Panc1 (cell line): ENCODE data around the gene MAML3.

Experiments used
- CTCF ChIP-seq: fragments of 450-650 bp; IDR thresholded peaks from 2 replicates; pipeline ENCODE4 v1.5.1; 2017; ENCODE audit warnings: mild to moderate bottlenecking
- SIN3A ChIP-seq: IDR thresholded peaks from 2 replicates; pipeline ENCODE4 v1.6.1; 2012; ENCODE audit warnings: low read depth, mild to moderate bottlenecking, low read length, moderate library complexity, borderline replicate concordance; ENCODE audit not compliant: insufficient read depth
- TF ChIP-seq, protein P1 (sequence below), 2 experiments: IDR thresholded peaks; 2 replicates each; pipeline ENCODE4 v1.6.1; 2011 to 2012; ENCODE audit warnings: low read depth in 2 of 2, control low read depth in 1 of 2, low read length in 1 of 2, mild to moderate bottlenecking in 1 of 2, moderate library complexity in 1 of 2; ENCODE audit not compliant: insufficient read depth in 1 of 2

- no peak for TF ChIP-seq CTCF
- TF ChIP-seq, protein P1, sequence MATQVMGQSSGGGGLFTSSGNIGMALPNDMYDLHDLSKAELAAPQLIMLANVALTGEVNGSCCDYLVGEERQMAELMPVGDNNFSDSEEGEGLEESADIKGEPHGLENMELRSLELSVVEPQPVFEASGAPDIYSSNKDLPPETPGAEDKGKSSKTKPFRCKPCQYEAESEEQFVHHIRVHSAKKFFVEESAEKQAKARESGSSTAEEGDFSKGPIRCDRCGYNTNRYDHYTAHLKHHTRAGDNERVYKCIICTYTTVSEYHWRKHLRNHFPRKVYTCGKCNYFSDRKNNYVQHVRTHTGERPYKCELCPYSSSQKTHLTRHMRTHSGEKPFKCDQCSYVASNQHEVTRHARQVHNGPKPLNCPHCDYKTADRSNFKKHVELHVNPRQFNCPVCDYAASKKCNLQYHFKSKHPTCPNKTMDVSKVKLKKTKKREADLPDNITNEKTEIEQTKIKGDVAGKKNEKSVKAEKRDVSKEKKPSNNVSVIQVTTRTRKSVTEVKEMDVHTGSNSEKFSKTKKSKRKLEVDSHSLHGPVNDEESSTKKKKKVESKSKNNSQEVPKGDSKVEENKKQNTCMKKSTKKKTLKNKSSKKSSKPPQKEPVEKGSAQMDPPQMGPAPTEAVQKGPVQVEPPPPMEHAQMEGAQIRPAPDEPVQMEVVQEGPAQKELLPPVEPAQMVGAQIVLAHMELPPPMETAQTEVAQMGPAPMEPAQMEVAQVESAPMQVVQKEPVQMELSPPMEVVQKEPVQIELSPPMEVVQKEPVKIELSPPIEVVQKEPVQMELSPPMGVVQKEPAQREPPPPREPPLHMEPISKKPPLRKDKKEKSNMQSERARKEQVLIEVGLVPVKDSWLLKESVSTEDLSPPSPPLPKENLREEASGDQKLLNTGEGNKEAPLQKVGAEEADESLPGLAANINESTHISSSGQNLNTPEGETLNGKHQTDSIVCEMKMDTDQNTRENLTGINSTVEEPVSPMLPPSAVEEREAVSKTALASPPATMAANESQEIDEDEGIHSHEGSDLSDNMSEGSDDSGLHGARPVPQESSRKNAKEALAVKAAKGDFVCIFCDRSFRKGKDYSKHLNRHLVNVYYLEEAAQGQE (IDR thresholded peaks at IDR 0.05; ENCODE audit: insufficient read depth in 1 of 2, low read depth in 2 of 2, low read length in 1 of 2): no peak
- no peak for TF ChIP-seq SIN3A
Observed at GRCh38 chr4:140106289-140106844, 47.6 kb downstream of the MAML3 start.
